ENCODE data around the gene CSPG4. TPM values are rescaled to one million over a fixed set of nuclear protein-coding genes. Genes with fewer than 3 reads are reported as not detected.

CSPG4 gene
- total RNA-seq, 1 donor from 2014 or later: 0.79 TPM

- FAIRE-seq: no peak
- no peak for DNase-seq (ENCODE audit: low read depth)
- Histone ChIP-seq H3K4me3 (ENCODE audit: low read depth, low read length) (peak overlapping the region; percentile 90), H3K27me3 (ENCODE audit: control insufficient read depth, insufficient read depth, low read length) (no peaks in the 10 kb centered on the region), H3K36me3 (ENCODE audit: control insufficient read depth, insufficient read depth, low read length) (peaks cover 35% of the 10 kb centered on the region)
- TF ChIP-seq CTCF (IDR thresholded peaks at IDR 0.05; ENCODE audit: insufficient read depth, low read length, severe bottlenecking): no peak
Observed at GRCh38 chr15:75650908-75651809, 61.5 kb downstream of the CSPG4 start.

DNA sequence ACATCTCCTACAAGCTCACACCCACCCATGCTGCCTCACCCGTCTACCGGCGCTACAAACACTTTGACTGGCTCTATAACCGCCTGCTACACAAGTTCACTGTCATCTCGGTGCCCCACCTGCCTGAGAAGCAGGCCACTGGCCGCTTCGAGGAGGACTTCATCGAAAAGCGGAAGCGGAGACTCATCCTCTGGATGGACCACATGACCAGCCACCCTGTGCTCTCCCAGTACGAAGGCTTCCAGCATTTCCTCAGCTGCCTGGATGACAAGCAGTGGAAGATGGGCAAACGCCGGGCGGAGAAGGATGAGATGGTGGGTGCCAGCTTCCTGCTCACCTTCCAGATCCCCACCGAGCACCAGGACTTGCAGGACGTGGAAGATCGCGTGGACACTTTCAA, 62.8 kb downstream of the CSPG4 start:
- no peak for FAIRE-seq
- DNase-seq (ENCODE audit: low read depth): no peak

DNA sequence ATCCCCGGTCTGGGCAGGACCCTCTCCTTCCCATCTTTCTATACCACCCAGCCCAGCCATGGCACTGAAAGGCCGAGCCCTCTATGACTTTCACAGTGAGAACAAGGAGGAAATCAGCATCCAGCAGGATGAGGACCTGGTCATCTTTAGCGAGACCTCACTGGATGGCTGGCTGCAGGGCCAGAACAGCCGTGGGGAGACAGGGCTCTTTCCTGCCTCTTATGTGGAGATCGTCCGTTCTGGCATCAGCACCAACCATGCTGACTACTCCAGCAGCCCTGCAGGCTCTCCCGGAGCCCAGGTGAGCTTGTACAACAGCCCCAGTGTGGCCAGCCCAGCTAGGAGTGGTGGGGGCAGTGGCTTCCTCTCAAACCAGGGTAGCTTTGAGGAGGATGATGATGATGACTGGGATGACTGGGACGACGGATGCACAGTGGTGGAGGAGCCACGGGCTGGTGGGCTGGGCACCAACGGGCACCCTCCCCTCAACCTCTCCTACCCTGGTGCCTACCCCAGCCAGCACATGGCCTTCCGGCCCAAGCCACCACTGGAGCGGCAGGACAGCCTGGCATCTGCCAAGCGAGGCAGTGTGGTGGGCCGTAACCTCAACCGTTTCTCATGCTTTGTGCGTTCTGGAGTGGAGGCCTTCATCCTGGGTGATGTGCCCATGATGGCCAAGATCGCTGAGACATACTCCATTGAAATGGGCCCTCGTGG, 63.4 kb downstream of the CSPG4 start:
- peak overlapping the region; percentile 90 for H3K4me3 ChIP-seq (ENCODE audit: low read depth, low read length)
- peaks cover 25% of the 10 kb centered on the region for H3K36me3 ChIP-seq (ENCODE audit: control insufficient read depth, insufficient read depth, low read length)
- H3K27me3 ChIP-seq (ENCODE audit: control insufficient read depth, insufficient read depth, low read length): no peaks in the 10 kb centered on the region
- FAIRE-seq: no peak
- DNase-seq (ENCODE audit: low read depth): no peak
- no peak for TF ChIP-seq CTCF (IDR thresholded peaks at IDR 0.05; ENCODE audit: insufficient read depth, low read length, severe bottlenecking)

More for the DNA sequence above, 62.8 kb downstream of the CSPG4 start:
- Histone ChIP-seq H3K36me3 (ENCODE audit: control insufficient read depth, insufficient read depth, low read length) (peaks cover 30% of the 10 kb centered on the region), H3K4me3 (ENCODE audit: low read depth, low read length) (peak overlapping the region; percentile 90), H3K27me3 (ENCODE audit: control insufficient read depth, insufficient read depth, low read length) (no peaks in the 10 kb centered on the region)
- no peak for TF ChIP-seq CTCF (IDR thresholded peaks at IDR 0.05; ENCODE audit: insufficient read depth, low read length, severe bottlenecking)

DNA sequence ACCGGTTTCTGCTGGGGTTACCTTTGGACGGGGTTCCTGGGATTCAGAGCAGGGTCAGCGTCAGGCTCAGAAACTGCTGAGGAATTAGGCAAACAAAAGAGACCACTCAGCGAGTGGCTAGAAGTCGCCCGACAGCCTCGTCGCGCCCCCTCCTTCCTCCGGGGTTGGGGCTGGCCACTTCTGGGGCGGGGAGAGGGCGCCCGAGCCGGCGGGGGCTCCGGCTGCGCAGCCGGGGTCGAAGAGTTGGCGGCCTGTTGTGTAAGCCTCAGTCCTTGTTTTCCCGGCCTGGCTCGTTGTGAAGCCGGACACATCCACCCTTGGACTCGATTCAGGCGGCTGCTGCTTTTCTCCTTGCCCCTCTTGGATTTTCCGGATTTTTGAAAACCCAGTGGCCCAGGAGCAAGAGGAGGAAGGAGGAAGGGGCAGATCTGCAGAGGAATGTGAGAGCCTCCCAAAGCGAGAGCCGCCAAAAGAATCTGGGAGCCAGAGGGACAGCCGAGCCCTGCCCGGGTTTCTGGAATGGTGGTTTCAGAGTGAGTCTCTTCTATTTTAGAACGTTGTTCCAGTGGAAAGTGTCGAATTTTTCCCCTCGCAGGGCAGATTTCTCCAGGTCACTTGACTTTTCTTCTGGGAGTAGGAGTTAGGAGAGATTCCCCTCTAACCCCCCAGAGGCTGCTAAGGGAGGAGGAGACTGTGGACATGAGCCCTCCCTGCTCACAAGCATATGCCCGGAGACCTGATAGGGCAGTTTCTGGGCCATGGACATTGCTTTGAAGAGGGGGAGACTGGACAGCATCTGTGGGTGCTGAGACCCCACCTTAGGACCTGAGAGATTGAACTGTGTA, 64.3 kb downstream of the CSPG4 start:
- DNase-seq (ENCODE audit: low read depth): no peak
- TF ChIP-seq CTCF (IDR thresholded peaks at IDR 0.05; ENCODE audit: insufficient read depth, low read length, severe bottlenecking): no peak
- Histone ChIP-seq H3K4me3 (ENCODE audit: low read depth, low read length) (peak overlapping the region; percentile 90), H3K27me3 (ENCODE audit: control insufficient read depth, insufficient read depth, low read length) (no peaks in the 10 kb centered on the region), H3K36me3 (ENCODE audit: control insufficient read depth, insufficient read depth, low read length) (peaks cover 21% of the 10 kb centered on the region)
- FAIRE-seq: no peak

DNA sequence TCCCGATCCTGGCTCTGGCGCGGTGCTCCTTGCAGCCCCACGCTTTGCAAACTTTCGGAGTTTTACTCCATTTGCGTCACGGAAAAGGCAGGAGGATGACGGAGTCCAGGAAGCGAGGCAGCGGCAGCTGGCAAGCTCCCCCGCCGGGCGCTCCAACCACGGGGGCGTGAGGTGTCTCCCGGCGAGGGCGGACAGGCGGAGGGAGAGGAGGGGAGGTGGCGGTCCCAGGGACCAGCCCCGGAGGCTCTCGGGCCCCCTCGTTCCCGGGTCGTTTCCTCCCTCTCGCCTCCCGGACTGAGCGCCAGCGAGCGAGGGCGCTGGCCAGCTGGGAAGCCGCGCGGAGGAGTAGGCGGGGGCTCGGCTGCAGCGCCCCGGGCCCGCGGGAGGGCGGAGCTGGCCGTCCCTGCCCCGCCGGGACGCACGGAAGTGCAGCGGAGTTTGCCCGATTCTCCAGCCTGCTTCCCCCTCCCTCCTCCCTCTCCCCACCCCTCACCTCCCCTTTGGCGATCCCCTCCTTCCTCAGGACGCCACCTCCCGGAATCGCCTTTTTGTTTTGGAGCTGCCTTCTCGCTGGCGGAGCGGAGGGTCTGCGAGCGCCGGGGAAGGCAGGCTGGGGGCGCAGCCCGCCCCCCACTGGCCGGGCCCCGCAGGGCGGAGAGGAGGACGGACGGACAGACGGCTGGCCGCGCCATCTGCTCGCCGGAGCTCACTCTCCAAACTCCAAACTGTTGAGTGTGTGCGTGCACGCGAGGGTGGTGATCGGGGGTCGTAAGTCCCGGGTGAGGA, 65.1 kb downstream of the CSPG4 start, which contains the start of gene SNX33:
SNX33 (plus strand) TSS at position 543 of the 786 bp plus-strand sequence. CDS start 1,191 bp downstream, outside the sequence.
- peak within 1 kb of the TSS; percentile 90 for H3K4me3 ChIP-seq (ENCODE audit: low read depth, low read length)
- H3K36me3 ChIP-seq (ENCODE audit: control insufficient read depth, insufficient read depth, low read length): peaks cover 16% of the 10 kb centered on the region
- FAIRE-seq (no peak), DNase-seq (ENCODE audit: low read depth) (peak; percentile 72)
- TF ChIP-seq CTCF (IDR thresholded peaks at IDR 0.05; ENCODE audit: insufficient read depth, low read length, severe bottlenecking): peak; percentile 64
- no peaks in the 10 kb centered on the region for H3K27me3 ChIP-seq (ENCODE audit: control insufficient read depth, insufficient read depth, low read length)

Measured in bronchial epithelial cell (primary cell).